Fibroblast of the aortic adventitia (primary cell): ENCODE measurements around the gene PRR19. TPM values are rescaled to one million over a fixed set of nuclear protein-coding genes. Genes with fewer than 3 reads are reported as not detected.

Experiments
- DNase-seq: peaks from one replicate; pipeline ENCODE4 v3.0.0-alpha.2; 2010; ENCODE audit warnings: low read depth
- H3K4me3 ChIP-seq: 2 replicates; pipeline ENCODE4 v1.5.1; 2011; ENCODE audit warnings: low read depth, mild to moderate bottlenecking, control low read depth, low read length, moderate library complexity
- CTCF ChIP-seq: IDR thresholded peaks from 2 replicates; pipeline ENCODE4 v1.5.1; 2011; ENCODE audit warnings: mild to moderate bottlenecking, low read length, control low read depth, inconsistent platforms; ENCODE audit not compliant: insufficient read depth
- small RNA-seq: library from RNA; depleted of rRNA; stranded (forward); fragments of <200 nt; gene quantifications from one replicate; pipeline ENCODE3, GENCODE V24; 2012
- total RNA-seq: library from RNA; depleted of rRNA; stranded (reverse); fragments of >200 nt; gene quantifications from 2 replicates; pipeline ENCODE4 v1.2.3, GENCODE V29; 2012; ENCODE audit warnings: low replicate concordance

The PRR19 gene
- total RNA-seq, 1 donor: 1.1 TPM

GRCh38 chr19:42352301-42353259 lies 50.6 kb downstream of the PRR19 start:
- no peak for DNase-seq
- no peak for TF ChIP-seq CTCF
- no peak overlapping the region for H3K4me3 ChIP-seq

- DNase-seq: no peak
- no peak overlapping the region for H3K4me3 ChIP-seq
- no peak for TF ChIP-seq CTCF
Measured at GRCh38 chr19:42353341-42354015, 51.5 kb downstream of the PRR19 start.

GRCh38 chr19:42355896-42356295 lies 54.0 kb downstream of the PRR19 start:
- no peak for TF ChIP-seq CTCF
- no peak for DNase-seq
- no peak overlapping the region for H3K4me3 ChIP-seq

- no peak overlapping the region for H3K4me3 ChIP-seq
- TF ChIP-seq CTCF: no peak
- no peak for DNase-seq
Measured at GRCh38 chr19:42356686-42357085, 54.8 kb downstream of the PRR19 start.

- no peak for DNase-seq
- H3K4me3 ChIP-seq: no peak overlapping the region
- TF ChIP-seq CTCF: no peak
Measured at GRCh38 chr19:42357290-42357689, 55.4 kb downstream of the PRR19 start.

Small RNA genes lying within 50 kb of the gene (small RNA-seq; reads per million reads assigned to genes)
- not detected for gene MIR8077

Other genes with a start within 250 kb of the PRR19 start
- 0.08 and 0.18 TPM in 2 replicates for gene GRIK5, start 231.9 kb upstream of the PRR19 start, total RNA-seq
- gene ZNF574, start 226.0 kb upstream of the PRR19 start, total RNA-seq: 4.7 and 17.2 TPM in 2 replicates
- 0.08 and 0.18 TPM in 2 replicates for gene POU2F2, start 169.7 kb upstream of the PRR19 start, total RNA-seq
- gene DEDD2, start 84.5 kb upstream of the PRR19 start, total RNA-seq: 11.1 and 13.5 TPM in 2 replicates
- gene ZNF526, start 81.8 kb upstream of the PRR19 start, total RNA-seq: 6.0 and 13.0 TPM in 2 replicates
- gene GSK3A, start 59.5 kb upstream of the PRR19 start, total RNA-seq: 3.1 and 18.3 TPM in 2 replicates
- 18.2 and 30.4 TPM in 2 replicates for gene ERF, start 47.0 kb upstream of the PRR19 start, total RNA-seq
- gene CIC, start 32.9 kb upstream of the PRR19 start, total RNA-seq: 35.3 and 36.1 TPM in 2 replicates
- gene PAFAH1B3, start 492 bp downstream of the PRR19 start, total RNA-seq: 23.0 and 28.2 TPM in 2 replicates
- gene TMEM145, start 11.2 kb downstream of the PRR19 start, total RNA-seq: not detected in 2 replicates
- 20.0 and 28.5 TPM in 2 replicates for gene MEGF8, start 23.5 kb downstream of the PRR19 start, total RNA-seq
- not detected in 2 replicates for gene CNFN, start 88.2 kb downstream of the PRR19 start, total RNA-seq
- 1.4 and 1.6 TPM in 2 replicates for gene LIPE, start 125.3 kb downstream of the PRR19 start, total RNA-seq
- gene CXCL17, start 140.8 kb downstream of the PRR19 start, total RNA-seq: not detected in 2 replicates
- gene CEACAM1, start 226.3 kb downstream of the PRR19 start, total RNA-seq: 0.33 TPM in 1 of 2 replicates, not detected in the other